ENCODE results near the gene BCAS1.

Gene BCAS1

DNA sequence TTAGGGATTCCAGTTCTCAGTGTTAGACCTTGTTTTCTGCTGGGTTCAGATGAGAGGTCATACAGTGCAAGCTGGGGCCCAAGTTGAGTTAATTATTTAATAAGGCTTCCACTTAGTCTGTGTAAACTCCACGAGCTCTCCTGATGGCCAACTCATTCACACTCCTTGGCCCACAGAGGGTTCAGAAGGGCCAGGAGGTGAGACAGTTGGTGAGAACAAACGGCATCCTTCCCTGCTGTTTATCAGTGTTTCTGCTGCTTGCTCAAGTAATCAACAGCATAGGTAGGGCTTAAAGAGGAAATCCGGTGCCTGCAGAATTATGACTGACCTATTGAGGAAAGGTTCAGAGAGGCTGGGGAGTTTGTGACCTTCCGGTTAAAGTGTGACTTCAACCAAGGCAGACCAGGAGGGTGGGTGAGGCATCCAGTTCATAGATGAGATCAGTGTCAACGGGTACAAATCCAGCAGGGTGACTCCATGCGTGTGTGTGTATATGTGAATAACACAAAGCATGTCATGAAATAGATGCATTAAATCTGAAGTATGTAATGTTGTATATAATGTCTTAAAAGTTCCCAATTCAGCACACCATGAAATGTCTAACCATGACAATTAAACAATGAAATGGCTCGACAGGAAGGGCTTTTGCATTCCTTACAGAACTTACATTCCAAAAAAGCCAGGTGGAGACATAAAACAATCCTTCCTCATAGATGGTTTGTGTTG is 37.4 kb upstream of the BCAS1 start:
- H3K4me3 Mint-ChIP-seq = no peak overlapping the region
- no peaks in the 10 kb centered on the region for H3K36me3 Mint-ChIP-seq (ENCODE audit: low read depth)
- H3K4me1 Mint-ChIP-seq (ENCODE audit: low read depth) = peaks cover 2% of the 10 kb centered on the region
- no peaks in the 10 kb centered on the region for H3K9me3 Mint-ChIP-seq
- no peak overlapping the region for H3K27ac Mint-ChIP-seq
- peaks cover 10% of the 10 kb centered on the region for H3K27me3 Mint-ChIP-seq (ENCODE audit: low read depth)

DNA sequence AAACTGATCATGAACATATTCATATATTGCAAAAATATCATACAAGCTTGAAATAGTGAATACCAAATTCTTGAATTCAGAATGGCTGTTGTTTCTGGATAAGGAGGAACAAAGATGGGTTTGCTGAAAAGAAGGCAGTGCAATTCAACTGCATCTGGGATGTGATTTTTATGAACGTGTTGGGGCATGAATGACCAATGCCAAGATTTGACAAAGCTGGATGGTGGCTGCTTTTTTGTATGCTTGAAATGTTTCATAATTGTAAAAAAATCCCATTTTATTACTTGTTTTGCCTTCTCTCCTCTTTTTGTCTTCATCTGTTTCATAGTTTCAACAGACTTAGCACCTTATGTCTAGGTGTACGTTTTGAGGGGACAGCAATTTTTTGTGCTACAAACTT is 36.8 kb upstream of the BCAS1 start:
- no peaks in the 10 kb centered on the region for H3K9me3 Mint-ChIP-seq
- H3K27me3 Mint-ChIP-seq (ENCODE audit: low read depth) = peaks cover 10% of the 10 kb centered on the region

DNA sequence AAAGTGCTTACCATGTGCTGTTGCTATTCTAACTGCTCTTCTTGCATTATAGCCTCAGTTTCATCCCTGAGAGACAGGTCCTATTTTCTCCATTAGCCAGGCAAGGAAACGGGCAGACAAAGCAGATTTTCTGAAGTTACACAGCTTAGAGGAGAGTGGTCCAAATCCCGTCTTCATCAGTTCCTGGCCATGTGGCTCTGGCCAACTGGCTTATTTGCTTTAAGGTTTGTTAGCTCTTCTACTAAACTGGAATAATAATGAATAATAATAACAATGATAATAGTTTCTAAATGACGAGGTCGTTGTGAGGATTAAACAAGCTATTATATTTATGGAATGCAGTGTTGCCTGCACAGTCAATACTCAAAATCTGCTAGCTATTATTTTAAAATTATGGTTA is 35.8 kb upstream of the BCAS1 start:
- Mint-ChIP-seq H3K4me3 (no peak overlapping the region), H3K4me1 (ENCODE audit: low read depth) (peaks cover 2% of the 10 kb centered on the region), H3K27ac (no peak overlapping the region)

More for the DNA sequence above, 36.8 kb upstream of the BCAS1 start:
- Mint-ChIP-seq H3K36me3 (ENCODE audit: low read depth) (no peaks in the 10 kb centered on the region), H3K27ac (no peak overlapping the region), H3K4me1 (ENCODE audit: low read depth) (peaks cover 2% of the 10 kb centered on the region), H3K4me3 (no peak overlapping the region)

DNA sequence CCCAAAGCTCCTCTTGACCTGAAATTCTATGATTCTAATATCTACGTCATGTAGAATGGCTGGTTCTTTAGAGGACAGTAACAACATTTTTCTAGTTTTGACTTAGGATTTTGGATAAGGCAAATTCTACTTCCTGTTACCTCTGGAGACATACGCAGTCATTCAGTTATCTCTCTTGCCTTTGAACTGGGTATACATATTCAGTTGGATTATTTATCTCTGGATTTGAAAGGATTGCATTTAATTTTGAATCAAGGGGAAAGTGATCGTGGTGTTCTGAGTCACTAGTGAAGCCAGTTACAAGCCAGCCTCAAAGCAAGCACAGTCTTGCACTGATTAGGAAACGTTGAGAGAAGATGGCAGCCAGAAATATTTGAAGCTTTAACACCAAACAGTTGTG is 35.3 kb upstream of the BCAS1 start:
- no peaks in the 10 kb centered on the region for H3K9me3 Mint-ChIP-seq
- H3K27ac Mint-ChIP-seq = no peak overlapping the region
- H3K27me3 Mint-ChIP-seq (ENCODE audit: low read depth) = peaks cover 6% of the 10 kb centered on the region
- H3K36me3 Mint-ChIP-seq (ENCODE audit: low read depth) = no peaks in the 10 kb centered on the region
- no peak overlapping the region for H3K4me3 Mint-ChIP-seq
- H3K4me1 Mint-ChIP-seq (ENCODE audit: low read depth) = peaks cover 2% of the 10 kb centered on the region

More for the DNA sequence above, 35.8 kb upstream of the BCAS1 start:
- H3K36me3 Mint-ChIP-seq (ENCODE audit: low read depth) = no peaks in the 10 kb centered on the region
- peaks cover 6% of the 10 kb centered on the region for H3K27me3 Mint-ChIP-seq (ENCODE audit: low read depth)
- no peaks in the 10 kb centered on the region for H3K9me3 Mint-ChIP-seq

DNA sequence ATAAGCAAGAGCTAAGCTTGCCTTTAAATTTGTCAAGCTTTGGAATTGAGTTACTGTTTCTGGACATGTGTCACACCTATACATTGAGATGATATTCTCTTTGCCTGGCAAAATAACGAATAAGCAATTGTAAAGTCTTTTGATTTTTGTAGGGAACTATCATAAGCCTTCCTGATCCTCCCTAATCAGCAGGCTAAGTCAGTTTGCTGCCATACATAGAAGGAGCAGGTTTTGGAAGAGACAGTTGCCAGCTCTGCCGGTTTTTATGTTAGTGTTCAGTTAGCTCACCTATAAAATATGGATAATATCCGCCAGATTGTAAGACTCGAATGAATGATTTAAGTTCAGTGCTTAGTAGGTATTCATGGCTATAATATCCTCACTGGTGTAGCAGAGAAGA is 34.4 kb upstream of the BCAS1 start:
- no peaks in the 10 kb centered on the region for H3K9me3 Mint-ChIP-seq
- H3K4me1 Mint-ChIP-seq (ENCODE audit: low read depth) = peaks cover 2% of the 10 kb centered on the region
- no peak overlapping the region for H3K4me3 Mint-ChIP-seq
- H3K27me3 Mint-ChIP-seq (ENCODE audit: low read depth) = peaks cover 6% of the 10 kb centered on the region
- no peaks in the 10 kb centered on the region for H3K36me3 Mint-ChIP-seq (ENCODE audit: low read depth)
- no peak overlapping the region for H3K27ac Mint-ChIP-seq

DNA sequence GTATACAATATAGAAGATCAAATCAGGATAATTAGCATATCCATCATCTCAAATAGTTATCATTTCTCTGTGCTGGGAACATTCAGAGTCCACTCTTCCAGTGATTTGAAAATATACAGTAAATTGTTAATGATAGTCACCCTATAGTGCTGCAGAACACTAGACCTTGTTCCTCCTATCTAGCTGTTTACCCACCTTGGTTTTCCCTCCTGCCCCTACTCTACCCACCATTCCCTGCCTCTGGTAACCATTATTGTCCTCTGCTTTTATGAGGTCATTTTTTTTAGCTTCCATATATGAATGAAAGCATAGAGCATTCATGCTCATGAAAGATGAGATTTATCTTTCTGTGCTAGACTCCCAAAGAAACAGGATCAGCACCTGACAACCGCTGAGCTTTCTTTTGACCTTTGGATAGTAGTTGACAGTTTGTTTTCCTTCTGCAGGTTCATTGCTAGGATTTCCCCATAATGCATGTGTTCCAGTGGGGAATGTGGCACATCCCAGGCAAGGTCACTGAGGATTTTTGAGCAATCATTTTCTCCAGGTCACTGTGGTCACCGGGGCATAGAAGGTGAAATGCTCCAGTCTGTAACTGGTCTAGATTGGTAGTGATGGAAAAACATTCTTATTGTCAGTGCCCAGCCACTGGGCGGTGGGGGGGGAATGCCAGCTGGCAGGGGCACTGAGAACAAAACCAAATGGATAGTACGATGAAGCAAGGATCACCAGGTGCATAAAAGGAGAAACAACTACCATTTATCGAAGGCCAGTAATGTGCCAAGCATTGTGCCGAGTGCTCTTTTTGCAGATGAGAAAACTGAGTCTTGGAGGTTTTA is 33.6 kb upstream of the BCAS1 start:
- peaks cover 6% of the 10 kb centered on the region for H3K27me3 Mint-ChIP-seq (ENCODE audit: low read depth)
- no peak overlapping the region for H3K4me3 Mint-ChIP-seq
- peaks cover 2% of the 10 kb centered on the region for H3K4me1 Mint-ChIP-seq (ENCODE audit: low read depth)
- H3K36me3 Mint-ChIP-seq (ENCODE audit: low read depth) = no peaks in the 10 kb centered on the region
- H3K9me3 Mint-ChIP-seq = no peaks in the 10 kb centered on the region
- no peak overlapping the region for H3K27ac Mint-ChIP-seq

DNA sequence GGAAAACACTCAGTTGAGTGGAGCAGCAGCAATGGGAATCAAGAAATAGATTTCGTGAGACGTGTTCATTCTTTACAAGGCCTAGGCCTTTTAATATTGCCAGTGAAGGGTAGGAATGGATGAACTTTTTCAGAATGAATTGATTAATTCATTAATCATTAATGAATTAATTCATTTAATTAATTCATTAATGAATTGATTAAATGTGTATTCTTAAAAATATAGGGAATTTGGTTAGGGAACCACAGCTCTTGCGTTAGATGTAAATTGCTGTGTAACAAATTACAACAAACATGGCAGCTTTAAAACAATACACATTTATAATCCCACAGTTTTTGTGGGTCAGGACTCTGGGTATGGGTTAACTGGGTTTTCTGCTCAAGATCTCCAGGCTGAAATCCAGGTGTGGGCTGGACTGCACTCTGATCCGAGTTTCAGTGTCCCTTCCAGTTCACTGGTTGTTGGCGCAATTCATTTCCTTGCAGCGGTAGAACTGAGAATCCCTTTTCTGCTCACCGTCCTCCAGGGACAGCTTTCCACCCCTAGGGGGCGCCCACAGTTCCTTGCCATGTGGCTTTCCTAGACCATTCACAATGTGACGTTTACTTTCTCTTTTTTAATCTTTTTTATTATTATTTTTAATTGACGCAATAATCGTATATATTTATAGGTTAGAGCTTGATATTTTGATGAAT is 32.8 kb upstream of the BCAS1 start:
- H3K27me3 Mint-ChIP-seq (ENCODE audit: low read depth) = peaks cover 6% of the 10 kb centered on the region
- peak overlapping the region; percentile 43 for H3K27ac Mint-ChIP-seq
- H3K4me3 Mint-ChIP-seq = no peak overlapping the region
- peaks cover 2% of the 10 kb centered on the region for H3K4me1 Mint-ChIP-seq (ENCODE audit: low read depth)
- H3K36me3 Mint-ChIP-seq (ENCODE audit: low read depth) = no peaks in the 10 kb centered on the region
- H3K9me3 Mint-ChIP-seq = no peaks in the 10 kb centered on the region

DNA sequence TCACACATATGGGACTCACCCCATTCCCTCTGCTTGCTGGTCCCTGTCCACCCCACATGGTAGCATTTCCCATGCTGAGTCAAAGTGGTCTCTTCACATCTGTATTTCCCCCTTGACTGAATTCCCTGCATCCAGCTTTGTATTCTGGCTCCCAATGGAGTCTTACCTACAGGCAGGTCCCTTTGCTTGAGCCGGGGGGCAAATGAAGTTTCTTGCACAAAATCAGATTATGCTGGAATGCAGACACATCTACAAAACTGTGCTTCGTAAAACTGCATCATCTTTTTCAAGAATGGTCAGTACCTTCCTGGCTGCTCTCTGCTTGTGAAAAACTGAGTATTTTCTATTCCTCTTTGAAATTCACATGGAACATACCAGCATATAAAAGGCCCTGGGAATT is 32.1 kb upstream of the BCAS1 start:
- Mint-ChIP-seq H3K4me1 (ENCODE audit: low read depth) (peaks cover 2% of the 10 kb centered on the region), H3K4me3 (no peak overlapping the region), H3K36me3 (ENCODE audit: low read depth) (no peaks in the 10 kb centered on the region), H3K27me3 (ENCODE audit: low read depth) (peaks cover 6% of the 10 kb centered on the region), H3K27ac (no peak overlapping the region), H3K9me3 (no peaks in the 10 kb centered on the region)

DNA sequence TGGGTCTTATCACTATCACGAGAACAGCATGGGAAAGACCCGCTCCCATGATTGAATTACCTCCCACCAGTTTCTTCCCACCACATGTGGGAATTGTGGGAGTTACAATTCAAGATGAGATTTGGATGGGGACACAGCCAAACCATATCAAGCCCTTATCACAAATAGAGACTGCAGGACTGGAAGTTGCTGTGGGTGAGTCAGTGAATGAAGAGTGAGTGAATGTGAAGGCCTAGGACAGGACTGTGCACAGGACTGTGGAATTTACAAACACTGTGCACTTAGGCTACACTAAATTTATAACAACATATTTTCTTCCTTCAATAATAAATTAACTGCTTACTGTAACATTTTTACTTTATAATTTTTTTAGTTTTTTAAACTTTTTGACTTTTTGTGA is 30.2 kb upstream of the BCAS1 start:
- peaks cover 6% of the 10 kb centered on the region for H3K27me3 Mint-ChIP-seq (ENCODE audit: low read depth)
- H3K27ac Mint-ChIP-seq = no peak overlapping the region
- H3K4me3 Mint-ChIP-seq = no peak overlapping the region
- peaks cover 5% of the 10 kb centered on the region for H3K4me1 Mint-ChIP-seq (ENCODE audit: low read depth)
- no peaks in the 10 kb centered on the region for H3K36me3 Mint-ChIP-seq (ENCODE audit: low read depth)
- H3K9me3 Mint-ChIP-seq = no peaks in the 10 kb centered on the region

DNA sequence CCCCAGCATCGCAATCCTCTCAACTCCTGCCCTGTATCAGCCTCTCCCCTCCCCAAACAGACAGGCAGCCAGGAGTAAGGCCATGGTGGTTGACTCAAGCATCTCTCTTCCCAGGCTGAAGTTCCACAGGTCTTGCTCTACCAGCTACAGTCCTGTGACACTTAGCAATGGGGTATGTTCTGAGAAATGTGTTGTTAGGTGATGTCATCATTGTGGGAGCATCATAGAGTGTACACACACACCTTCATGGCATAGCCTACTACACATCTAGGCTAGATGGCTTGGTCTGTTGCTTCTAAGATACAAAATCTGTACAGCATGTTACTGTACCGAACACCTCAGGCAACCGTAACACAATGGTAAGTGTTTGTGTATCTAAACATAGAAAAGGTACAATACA is 29.5 kb upstream of the BCAS1 start:
- Mint-ChIP-seq H3K4me1 (ENCODE audit: low read depth) (peaks cover 5% of the 10 kb centered on the region), H3K27ac (no peak overlapping the region), H3K36me3 (ENCODE audit: low read depth) (no peaks in the 10 kb centered on the region), H3K9me3 (no peaks in the 10 kb centered on the region), H3K4me3 (no peak overlapping the region), H3K27me3 (ENCODE audit: low read depth) (peaks cover 6% of the 10 kb centered on the region)

DNA sequence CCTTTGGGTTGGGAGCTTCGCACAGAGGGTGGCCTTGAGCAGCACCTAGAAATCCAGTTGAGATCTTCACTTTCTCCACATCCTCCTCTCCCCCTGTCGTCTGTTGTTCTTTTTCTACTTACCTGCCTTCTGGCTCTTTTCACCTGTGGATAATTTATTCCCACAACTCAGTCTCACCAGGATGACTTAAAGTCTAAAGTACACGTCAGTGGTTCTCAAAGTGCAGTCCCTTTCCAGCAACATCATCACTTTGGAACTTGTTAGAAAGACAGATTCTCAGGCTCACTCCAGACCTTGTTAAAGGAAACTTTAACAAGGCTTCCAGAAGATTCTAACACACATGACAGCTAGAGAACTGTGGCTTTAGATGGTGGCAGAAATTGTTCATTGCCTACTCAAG is 27.7 kb upstream of the BCAS1 start:
- peaks cover 4% of the 10 kb centered on the region for H3K27me3 Mint-ChIP-seq (ENCODE audit: low read depth)
- peaks cover 3% of the 10 kb centered on the region for H3K4me1 Mint-ChIP-seq (ENCODE audit: low read depth)
- no peak overlapping the region for H3K4me3 Mint-ChIP-seq
- no peak overlapping the region for H3K27ac Mint-ChIP-seq
- no peaks in the 10 kb centered on the region for H3K9me3 Mint-ChIP-seq
- H3K36me3 Mint-ChIP-seq (ENCODE audit: low read depth) = no peaks in the 10 kb centered on the region

DNA sequence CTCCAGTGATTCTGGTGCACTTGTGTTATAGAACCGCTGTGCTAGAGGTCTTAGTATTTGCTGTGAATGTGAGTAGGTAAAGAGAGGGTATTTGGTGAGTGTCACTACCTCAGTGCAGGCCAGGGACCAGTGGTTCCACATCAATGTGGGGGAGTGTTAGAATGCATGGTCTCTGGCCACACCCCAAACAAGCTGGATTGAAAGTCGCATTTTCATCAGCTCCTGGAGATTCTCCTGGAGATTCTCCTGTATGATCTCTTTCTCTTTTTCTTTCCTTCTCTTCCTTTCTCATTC is 26.8 kb upstream of the BCAS1 start:
- peaks cover 6% of the 10 kb centered on the region for H3K27me3 Mint-ChIP-seq (ENCODE audit: low read depth)
- no peak overlapping the region for H3K27ac Mint-ChIP-seq
- H3K4me3 Mint-ChIP-seq = no peak overlapping the region
- peaks cover 3% of the 10 kb centered on the region for H3K4me1 Mint-ChIP-seq (ENCODE audit: low read depth)
- H3K36me3 Mint-ChIP-seq (ENCODE audit: low read depth) = no peaks in the 10 kb centered on the region
- no peaks in the 10 kb centered on the region for H3K9me3 Mint-ChIP-seq

DNA sequence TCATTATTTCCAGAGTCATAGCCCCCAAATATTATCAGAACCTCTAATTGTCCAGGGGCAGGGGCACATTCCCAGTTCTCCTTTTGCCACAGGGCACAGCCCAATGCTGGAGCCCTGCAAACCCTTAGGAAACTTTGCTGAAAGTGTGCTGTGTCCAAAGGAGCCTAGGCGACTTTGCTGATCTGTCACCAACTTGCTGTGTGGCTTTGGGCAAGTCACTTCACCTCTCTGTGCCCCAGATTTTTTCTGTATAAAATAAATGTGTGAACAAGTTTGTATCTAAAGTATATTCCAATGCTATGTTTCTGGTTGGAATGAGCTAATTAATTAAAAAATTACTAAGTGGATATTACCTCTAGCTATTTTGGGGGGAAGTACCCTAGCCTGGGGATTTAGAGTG is 25.4 kb upstream of the BCAS1 start:
- Mint-ChIP-seq H3K4me3 (no peak overlapping the region), H3K36me3 (ENCODE audit: low read depth) (no peaks in the 10 kb centered on the region)

DNA sequence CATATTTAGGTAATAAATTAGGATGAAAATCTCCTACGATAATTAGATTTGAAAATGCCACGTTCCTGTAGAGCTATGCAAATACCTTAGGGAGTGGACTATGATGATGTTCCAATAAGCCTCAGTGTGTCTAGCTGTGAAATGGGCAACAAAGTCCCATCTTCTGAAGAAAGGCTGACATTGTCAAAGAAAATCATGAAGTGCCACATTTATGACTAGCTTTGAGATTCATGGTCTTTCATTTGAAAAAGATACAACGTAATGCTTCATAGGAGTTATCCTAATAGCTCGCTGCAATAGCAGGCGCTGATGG is 23.8 kb upstream of the BCAS1 start:
- Mint-ChIP-seq H3K36me3 (ENCODE audit: low read depth) (no peaks in the 10 kb centered on the region), H3K4me3 (no peak overlapping the region), H3K27ac (no peak overlapping the region), H3K4me1 (ENCODE audit: low read depth) (peaks cover 3% of the 10 kb centered on the region), H3K9me3 (no peaks in the 10 kb centered on the region), H3K27me3 (ENCODE audit: low read depth) (peaks cover 23% of the 10 kb centered on the region)

More for the DNA sequence above, 25.4 kb upstream of the BCAS1 start:
- Mint-ChIP-seq H3K27me3 (ENCODE audit: low read depth) (peaks cover 9% of the 10 kb centered on the region), H3K4me1 (ENCODE audit: low read depth) (peaks cover 3% of the 10 kb centered on the region), H3K9me3 (no peaks in the 10 kb centered on the region), H3K27ac (no peak overlapping the region)

Data from T-helper 1 cell treated with Interleukin-12 subunit alpha and Interleukin-12 subunit beta and Interleukin-4 antibody, amounts not matched to agents 30 μg/mL and 1 μg/mL, for 36 hours (primary cell).